Stomach smooth muscle (tissue), 2 donors: ENCODE results near the gene PCNX4.
A peak's percentile ranks its signal among the peaks of the same experiment; 100 is the strongest.

Experiments
- H3K27ac ChIP-seq: one replicate; pipeline ENCODE4 v1.7.0; 2013; ENCODE audit warnings: mild to moderate bottlenecking, low read length, inconsistent platforms
- H3K27me3 ChIP-seq, 2 donors: one replicate each; pipeline ENCODE4 v1.7.0; 2013; ENCODE audit warnings: low read length in 2 of 2; ENCODE audit not compliant: insufficient read depth in 2 of 2, control insufficient read depth in 1 of 2
- H3K36me3 ChIP-seq, 2 donors: one replicate each; pipeline ENCODE4 v1.7.0; 2013; ENCODE audit warnings: low read length in 2 of 2; ENCODE audit not compliant: control insufficient read depth in 2 of 2, insufficient read depth in 2 of 2
- H3K4me1 ChIP-seq: one replicate; pipeline ENCODE4 v1.7.0; 2013; ENCODE audit warnings: low read length; ENCODE audit not compliant: control insufficient read depth, insufficient read depth
- H3K4me3 ChIP-seq, 2 donors: one replicate each; pipeline ENCODE4 v1.7.0; 2013; ENCODE audit warnings: low read length in 2 of 2
- H3K9ac ChIP-seq, 2 donors: one replicate each; pipeline ENCODE4 v1.7.0; 2013; ENCODE audit warnings: low read length in 2 of 2, mild to moderate bottlenecking in 1 of 2
- H3K9me3 ChIP-seq, 2 donors: one replicate each; pipeline ENCODE4 v1.7.0; 2013; ENCODE audit warnings: low read length in 2 of 2; ENCODE audit not compliant: control insufficient read depth in 2 of 2
- donor health status: healthy.
- donor health status: Pancreatic carcinoma.

PCNX4 gene

DNA sequence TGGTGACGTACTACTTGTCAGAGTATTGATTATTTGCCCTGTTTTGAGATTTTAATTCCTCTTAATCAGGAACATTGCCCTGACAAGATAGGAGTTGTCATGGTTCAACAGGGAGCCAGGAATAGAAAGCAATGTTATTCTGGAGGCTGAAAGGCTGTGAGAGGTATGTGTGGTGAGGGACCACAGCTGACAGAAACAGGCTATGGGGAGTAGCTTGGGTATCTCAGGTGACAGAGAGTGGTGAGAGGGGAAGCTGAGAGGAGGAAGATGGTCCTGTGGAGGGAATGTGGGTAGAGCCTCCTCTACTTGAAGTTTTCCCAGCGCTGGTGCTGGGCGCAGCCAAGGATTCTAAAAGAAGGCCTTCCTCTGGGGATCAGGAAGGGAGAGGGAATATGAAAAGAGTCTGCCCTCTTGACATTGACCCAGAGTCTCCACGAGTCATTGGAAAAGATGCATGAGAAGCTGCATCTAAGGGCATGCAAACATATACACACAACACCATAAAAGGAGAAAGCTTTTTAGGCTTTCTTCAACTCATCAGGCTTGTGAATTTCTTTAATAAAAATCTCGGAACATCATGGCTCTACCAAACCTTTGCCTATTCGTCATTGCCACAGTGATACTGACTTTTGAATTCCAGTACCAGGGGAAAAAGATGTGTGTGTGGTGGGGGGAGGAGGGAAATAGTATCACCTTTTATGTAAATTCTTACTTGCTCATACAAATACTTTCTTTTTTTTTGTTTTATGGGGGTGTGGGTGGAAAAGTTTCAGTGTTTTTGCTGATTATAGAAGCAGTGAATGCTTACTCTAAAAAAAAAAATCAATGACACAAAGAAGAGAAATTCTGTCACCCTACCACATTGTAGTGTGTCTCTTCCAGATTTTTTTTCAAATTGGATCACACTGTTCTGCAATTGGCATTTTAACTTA lies 113.4 kb downstream of the PCNX4 start:
- no peaks in the 10 kb centered on the region for H3K27me3 ChIP-seq
- H3K36me3 ChIP-seq: no peaks in the 10 kb centered on the region
- no peak overlapping the region for H3K9ac ChIP-seq
- H3K4me3 ChIP-seq: no peak overlapping the region
- H3K27ac ChIP-seq: no peak overlapping the region
- H3K4me1 ChIP-seq: no peaks in the 10 kb centered on the region
- no peaks in the 10 kb centered on the region for H3K9me3 ChIP-seq

DNA sequence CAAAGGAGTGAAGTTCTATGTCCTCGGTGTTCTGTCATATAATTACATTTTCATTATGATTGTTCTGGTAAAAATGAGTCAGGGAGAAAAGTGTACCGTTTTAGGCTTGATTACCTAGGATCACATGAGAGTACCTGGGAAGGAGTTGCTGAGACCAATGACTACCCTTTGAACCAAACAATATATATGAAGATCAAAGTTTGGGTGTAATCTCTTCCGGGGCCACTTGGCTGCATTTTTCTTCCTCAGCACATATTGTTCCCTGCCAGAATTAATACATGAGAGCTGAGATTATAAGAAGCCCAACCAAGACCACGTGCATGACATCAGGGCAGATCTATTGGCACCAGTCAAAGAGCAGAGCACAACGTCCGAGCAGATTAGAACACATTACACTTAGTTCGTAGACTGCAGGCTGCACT lies 114.5 kb downstream of the PCNX4 start:
- Histone ChIP-seq H3K9me3 (no peaks in the 10 kb centered on the region), H3K27me3 (no peaks in the 10 kb centered on the region), H3K36me3 (no peaks in the 10 kb centered on the region), H3K4me3 (no peak overlapping the region), H3K9ac (no peak overlapping the region), H3K27ac (no peak overlapping the region), H3K4me1 (no peaks in the 10 kb centered on the region)

DNA sequence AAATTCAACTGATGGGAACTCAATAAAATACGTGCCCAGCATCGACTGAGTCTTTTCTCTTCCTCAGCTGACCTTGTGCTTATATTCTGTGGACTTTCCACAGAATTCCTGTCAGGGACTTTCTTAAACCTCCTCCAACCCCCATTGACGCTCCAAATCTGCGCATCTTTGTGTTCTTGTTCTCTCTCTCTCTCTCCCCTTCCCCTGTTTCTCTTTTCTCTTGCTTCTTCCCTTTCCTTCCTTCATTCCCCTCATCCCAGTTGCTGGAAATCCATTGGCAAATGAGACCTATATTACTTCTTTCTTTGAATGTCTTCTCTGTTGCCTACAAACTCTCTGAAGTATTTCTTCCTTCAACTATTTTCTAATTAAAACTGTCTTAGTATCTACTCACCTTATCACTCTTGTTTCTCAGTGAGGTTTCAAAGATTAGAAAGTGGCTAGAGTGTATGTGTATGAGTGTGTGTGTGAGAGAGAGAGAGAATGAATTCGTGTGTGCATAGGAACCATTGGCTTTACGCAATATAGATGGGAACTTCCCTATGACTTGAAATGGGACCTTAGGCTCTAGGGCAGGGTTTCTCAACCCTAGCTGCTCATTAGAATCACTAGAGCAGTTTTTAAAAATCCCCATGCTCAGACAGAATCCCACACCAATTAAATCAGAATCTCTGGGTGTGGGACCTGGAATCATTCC lies 115.3 kb downstream of the PCNX4 start:
- no peak overlapping the region for H3K27ac ChIP-seq
- no peaks in the 10 kb centered on the region for H3K4me1 ChIP-seq
- H3K9ac ChIP-seq: no peak overlapping the region
- no peaks in the 10 kb centered on the region for H3K9me3 ChIP-seq
- H3K36me3 ChIP-seq: no peaks in the 10 kb centered on the region
- no peaks in the 10 kb centered on the region for H3K27me3 ChIP-seq
- H3K4me3 ChIP-seq: no peak overlapping the region

DNA sequence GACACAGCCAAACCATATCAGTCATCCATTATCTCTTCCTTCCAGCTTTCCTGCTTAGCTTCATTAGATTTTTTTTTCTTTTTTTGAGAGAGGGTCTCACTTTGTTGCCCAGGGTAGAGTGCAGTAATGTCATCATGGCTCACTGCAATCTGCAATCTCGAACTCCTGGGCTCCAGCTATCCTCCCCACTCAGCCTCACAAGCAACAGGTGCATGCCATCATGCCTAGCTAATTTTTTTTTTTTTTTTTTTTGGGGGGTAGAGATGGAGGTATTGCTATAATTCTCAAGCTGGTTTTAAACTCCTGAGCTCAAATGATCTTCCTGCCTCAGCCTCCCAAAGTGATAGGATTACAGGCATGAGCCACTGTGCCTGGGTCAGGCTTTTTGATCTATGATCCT lies 119.0 kb downstream of the PCNX4 start:
- Histone ChIP-seq H3K27ac (no peak overlapping the region), H3K9me3 (no peaks in the 10 kb centered on the region), H3K4me3 (no peak overlapping the region), H3K9ac (no peak overlapping the region), H3K4me1 (peaks cover 10% of the 10 kb centered on the region), H3K36me3 (no peaks in the 10 kb centered on the region), H3K27me3 (no peaks in the 10 kb centered on the region)

DNA sequence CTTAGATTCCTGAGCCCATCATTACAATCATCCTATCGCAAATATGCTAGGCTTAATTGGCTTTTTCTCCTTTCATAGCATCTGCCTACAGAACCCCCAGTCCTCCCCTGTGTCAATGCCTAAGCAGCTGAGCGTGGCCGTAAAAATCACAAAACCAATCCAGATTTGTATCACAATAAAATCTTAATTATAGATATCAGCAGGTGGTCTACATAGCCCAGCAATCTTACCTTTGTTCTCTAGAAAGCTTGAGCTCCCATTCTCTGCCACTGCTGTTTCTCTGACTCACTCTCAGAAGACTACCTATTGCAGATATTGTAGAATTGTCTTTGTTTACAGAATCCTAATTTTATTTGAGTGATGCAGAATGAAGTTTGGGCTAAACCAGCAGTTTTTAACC lies 119.4 kb downstream of the PCNX4 start:
- Histone ChIP-seq H3K4me1 (peaks cover 13% of the 10 kb centered on the region), H3K36me3 (no peaks in the 10 kb centered on the region), H3K9me3 (no peaks in the 10 kb centered on the region), H3K4me3 (no peak overlapping the region), H3K27me3 (no peaks in the 10 kb centered on the region), H3K27ac (no peak overlapping the region), H3K9ac (no peak overlapping the region)

DNA sequence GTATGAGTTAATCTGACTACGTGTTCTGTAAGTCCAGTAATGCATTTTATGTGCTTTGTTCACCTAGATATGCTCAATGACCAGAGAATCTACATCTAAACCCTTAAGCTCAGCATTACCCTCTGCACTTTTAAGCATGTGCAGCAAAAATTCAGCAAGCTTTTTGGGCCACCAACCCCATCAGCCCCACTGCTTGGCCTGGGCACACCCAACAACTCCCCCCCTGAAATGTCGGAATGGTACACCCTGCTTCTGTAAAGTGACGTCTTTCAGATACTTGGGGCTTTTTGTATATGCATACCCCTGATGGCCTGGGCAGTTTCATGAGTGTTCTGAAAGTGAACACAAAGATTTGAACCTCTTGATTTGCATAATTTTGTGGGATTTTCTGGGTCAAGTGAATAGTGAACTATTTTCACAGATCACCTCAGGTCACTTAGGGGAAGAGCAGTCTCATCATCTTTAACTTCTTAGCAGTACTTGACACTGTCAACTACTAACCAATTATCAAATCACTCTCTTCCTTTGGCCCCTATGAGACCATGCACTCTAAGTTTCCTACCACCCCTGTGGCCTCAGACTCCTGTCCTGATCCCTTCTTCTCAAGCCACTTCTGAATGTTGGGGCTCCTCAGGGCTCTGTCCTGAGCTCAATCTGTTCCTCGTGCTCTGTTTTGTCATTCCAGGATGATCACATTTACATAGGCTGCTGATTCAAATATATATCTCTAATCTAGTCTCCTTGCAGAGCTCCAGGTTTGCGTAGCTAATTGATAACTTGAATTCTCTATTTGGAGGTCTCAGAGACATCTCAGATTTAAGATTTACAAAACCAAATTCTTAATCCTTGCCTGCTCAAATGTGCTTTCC lies 121.0 kb downstream of the PCNX4 start:
- H3K4me3 ChIP-seq: no peak overlapping the region
- H3K9me3 ChIP-seq: no peaks in the 10 kb centered on the region
- no peak overlapping the region for H3K9ac ChIP-seq
- no peaks in the 10 kb centered on the region for H3K36me3 ChIP-seq
- H3K27ac ChIP-seq: peak overlapping the region; percentile 18
- no peaks in the 10 kb centered on the region for H3K27me3 ChIP-seq
- peaks cover 27% of the 10 kb centered on the region for H3K4me1 ChIP-seq

DNA sequence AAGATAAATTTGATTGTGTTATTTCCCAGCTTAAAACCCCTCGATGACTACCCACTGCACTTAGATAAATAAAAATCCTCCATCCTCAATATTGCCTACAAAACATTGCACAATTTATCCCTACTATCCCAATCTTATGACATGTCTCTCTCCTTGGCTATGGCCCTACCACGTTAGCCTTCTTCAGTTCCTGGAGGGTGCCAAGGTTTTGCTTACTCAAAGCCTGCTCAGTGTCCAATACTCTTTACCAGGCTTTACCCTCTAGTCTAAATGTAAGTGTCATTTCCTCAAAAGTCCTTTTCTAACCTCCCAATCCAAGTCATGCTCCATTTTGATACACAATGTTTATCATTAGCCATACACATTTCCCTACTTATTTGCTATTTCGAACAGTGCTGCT lies 122.3 kb downstream of the PCNX4 start:
- Histone ChIP-seq H3K27me3 (no peaks in the 10 kb centered on the region), H3K27ac (peak overlapping the region; percentile 12), H3K4me3 (no peak overlapping the region), H3K9me3 (no peaks in the 10 kb centered on the region), H3K9ac (no peak overlapping the region), H3K4me1 (peaks cover 34% of the 10 kb centered on the region), H3K36me3 (no peaks in the 10 kb centered on the region)

DNA sequence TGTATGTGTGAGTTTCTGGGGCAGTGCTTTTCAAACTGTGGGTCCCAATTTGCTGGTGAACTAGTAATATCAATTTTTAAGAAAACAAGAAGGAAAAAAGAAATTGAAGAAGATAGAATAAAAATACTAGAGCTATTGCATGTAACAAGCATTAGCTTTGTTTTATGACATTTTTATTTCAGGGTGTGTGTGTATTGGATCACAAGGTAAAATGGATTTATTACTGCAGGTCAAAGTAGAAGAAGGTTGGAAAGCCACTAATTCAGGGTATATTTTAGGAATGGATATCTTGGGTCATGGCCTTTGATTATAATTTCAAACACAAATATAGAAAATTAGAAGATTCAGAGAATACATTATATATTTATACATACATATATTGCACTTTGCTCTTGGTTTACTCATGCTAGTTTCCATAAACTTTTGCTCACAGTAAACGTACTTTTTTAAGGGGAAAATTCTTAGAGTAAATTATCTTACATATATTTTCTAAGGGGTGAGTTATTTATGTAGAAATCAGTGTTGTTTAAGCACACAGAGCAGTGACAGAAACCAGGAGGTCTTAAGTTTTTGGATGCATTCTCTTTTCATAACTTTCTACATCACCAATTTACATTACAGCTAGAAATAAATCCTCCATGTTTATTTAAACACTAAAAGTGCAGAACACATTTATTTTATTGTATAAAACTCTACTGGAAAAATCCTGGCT lies 122.8 kb downstream of the PCNX4 start:
- Histone ChIP-seq H3K4me3 (no peak overlapping the region), H3K9me3 (no peaks in the 10 kb centered on the region), H3K4me1 (peaks cover 34% of the 10 kb centered on the region), H3K36me3 (no peaks in the 10 kb centered on the region), H3K27me3 (no peaks in the 10 kb centered on the region), H3K27ac (peak overlapping the region; percentile 12), H3K9ac (no peak overlapping the region)

DNA sequence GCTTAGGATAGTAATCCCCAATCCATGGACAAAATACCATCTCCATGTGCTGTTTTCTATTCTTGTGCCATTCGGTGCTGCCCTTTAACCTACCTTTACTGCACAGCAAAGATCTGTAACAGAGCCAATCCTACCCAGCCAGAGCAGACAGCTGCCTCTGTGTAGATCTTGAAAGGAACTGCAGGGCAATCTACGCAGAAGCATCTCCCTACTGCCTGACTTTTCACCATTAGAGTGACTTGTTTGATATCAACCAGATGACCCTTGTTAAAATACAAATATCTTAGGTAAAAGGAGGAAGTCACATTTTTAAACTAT lies 123.4 kb downstream of the PCNX4 start:
- Histone ChIP-seq H3K9ac (peak overlapping the region in 1 of 2 donors; percentile 2), H3K9me3 (no peaks in the 10 kb centered on the region), H3K27me3 (no peaks in the 10 kb centered on the region), H3K27ac (peak overlapping the region; percentile 62), H3K36me3 (no peaks in the 10 kb centered on the region), H3K4me3 (no peak overlapping the region), H3K4me1 (peaks cover 34% of the 10 kb centered on the region)
